ENCODE results near the gene SDK2. TPM values are rescaled to one million over a fixed set of nuclear protein-coding genes. Genes with fewer than 3 reads are reported as not detected.

Gene SDK2
- total and polyA plus RNA-seq, 2 of the 4 experiments (the other 2 are of a cell fraction), result under 0.01 to 0.03 TPM

- Histone ChIP-seq H3K9me1 (ENCODE audit: insufficient read depth, low read length) (no peaks in the 10 kb centered on the region), H3K18ac (ENCODE audit: low read depth, low read length) (no peak overlapping the region), H2BK5ac (ENCODE audit: low read depth, low read length, poor library complexity, severe bottlenecking) (no peak overlapping the region), H2BK20ac (ENCODE audit: low read depth, low read length) (no peak overlapping the region), H3K79me1 (ENCODE audit: low read depth in 1 of 2, low read length in 2 of 2) (no peaks in the 10 kb centered on the region), H3K27me3 (ENCODE audit: control insufficient read depth, insufficient read depth, low read length) (peaks cover 36% of the 10 kb centered on the region), H3K9ac (ENCODE audit: low read depth, low read length) (no peak overlapping the region), H3K9me3 (ENCODE audit: control insufficient read depth, insufficient read depth, low read length) (no peaks in the 10 kb centered on the region), H3K36me3 (ENCODE audit: control insufficient read depth, insufficient read depth, low read length) (no peaks in the 10 kb centered on the region), H3K4me3 (ENCODE audit: insufficient read depth, low read depth, low read length) (no peak overlapping the region), H2BK15ac (ENCODE audit: low read depth, low read length) (no peak overlapping the region), H3K56ac (ENCODE audit: extremely low read depth, insufficient read depth, low read length) (no peak overlapping the region), H4K91ac (ENCODE audit: insufficient read depth, low read depth, low read length) (no peak overlapping the region), H3K4me2 (ENCODE audit: low read depth, low read length) (no peak overlapping the region), H2BK120ac (ENCODE audit: low read depth, low read length) (no peak overlapping the region), H3K27ac (ENCODE audit: insufficient read depth, low read length) (no peak overlapping the region), H3K23ac (ENCODE audit: low read depth, low read length) (no peak overlapping the region), H3K4ac (ENCODE audit: low read depth, low read length) (no peak overlapping the region), H4K20me1 (ENCODE audit: insufficient read depth, low read length) (no peaks in the 10 kb centered on the region), H2AFZ (replicated peaks; ENCODE audit: low read length, poor library complexity) (no peak overlapping the region), H4K5ac (ENCODE audit: low read depth, low read length) (no peak overlapping the region), H4K8ac (ENCODE audit: low read depth in 2 of 2, low read length in 2 of 2) (no peak overlapping the region), H2AK5ac (ENCODE audit: low read depth, low read length) (no peak overlapping the region), H3K14ac (replicated peaks; ENCODE audit: low read depth, low read length) (no peak overlapping the region), H3K4me1 (ENCODE audit: control insufficient read depth, insufficient read depth, low read length) (no peaks in the 10 kb centered on the region), H2AK9ac (replicated peaks; ENCODE audit: low read depth, low read length, poor library complexity) (no peak overlapping the region)
- 51% methylated on average over 8 of the region's 12 CpGs; no CpG with 5 or more reads in 1 of the 2 experiments for WGBS, 2 experiments (ENCODE audit: extremely low coverage in 2 of 2, insufficient read length in 1 of 2)
- BruUV-seq (replicated peaks), result no TSS peak
- in situ Hi-C loops (cut with MboI; ENCODE audit: low sequenced_read_pairs), result no loop called here
- ChIA-PET CTCF (no interaction called here), POLR2A (ENCODE audit: unreplicated experiment) (no interaction called here)
- no peak for DNase-seq
- ATAC-seq (ENCODE audit: low read depth), result no peak
- dilution Hi-C loops (cut with HindIII; ENCODE audit: low sequenced_read_pairs, unreplicated experiment), result no loop called here
- no peak for TF ChIP-seq RCOR1 (IDR thresholded peaks at IDR 0.05; ENCODE audit: insufficient replicate concordance, low read length)
- no peak for TF ChIP-seq CTCF (conservative IDR thresholded peaks at IDR 0.05; ENCODE audit: low read depth, low read length)
- no peak for TF ChIP-seq POLR2A (IDR thresholded peaks at IDR 0.05; ENCODE audit: low read depth, low read length)
- TF ChIP-seq RAD21 (IDR thresholded peaks at IDR 0.05; ENCODE audit: low read length), result no peak
- TF ChIP-seq USF2 (IDR thresholded peaks at IDR 0.05; ENCODE audit: low read depth, low read length), result no peak
- TF ChIP-seq SMC3 (IDR thresholded peaks at IDR 0.05; ENCODE audit: low read depth, low read length), result no peak
- no peak for TF ChIP-seq RFX5 (IDR thresholded peaks at IDR 0.05; ENCODE audit: low read depth, low read length)
- intact Hi-C loops (cut with micrococcal nuclease), result no loop called here
These were observed 2.2 kb downstream of the SDK2 start for GRCh38 chr17:73641826-73642600.
